K562 (cell line): ENCODE measurements around the gene TUBB4B. TPM values are rescaled to one million over a fixed set of nuclear protein-coding genes. Genes with fewer than 3 reads are reported as not detected.

Source experiments
- ATAC-seq: fragments of 200-7000 bp; cut with Tn5 transposase; 3 replicates; pipeline ENCODE4 v1.9.1; 2020; ENCODE audit warnings: moderate library complexity
- BruUV-seq: library from RNA; stranded (reverse); fragments of 400-500 nt; replicated peaks from 2 replicates; lab custom pipeline; 2021; lab: Mats Ljungman, UMichigan
- CTCF ChIA-PET: fragments of 300-600 bp; formaldehyde crosslinking; extraction: SDS; loops from one replicate; lab custom pipeline; 2021; ENCODE audit warnings: low intra/inter-chr PET ratio; lab: Yijun Ruan, JAX
- POLR2A ChIA-PET: fragments of 300-600, 350-650 bp; sonication (Branson Sonifier 250); formaldehyde crosslinking; extraction: SDS; loops from one replicate; lab custom pipeline; 2021; ENCODE audit warnings: antibody characterized with exemption, inconsistent platforms; lab: Yijun Ruan, JAX
- DNase-seq, 4 experiments: peaks; one replicate each; pipeline versions ENCODE4 v3.0.0 to v3.0.0-alpha.2; 2011 to 2018; ENCODE audit warnings: low spot score in 3 of 4, mixed read lengths in 3 of 4; ENCODE audit errors: extremely low read depth in 1 of 4
- FAIRE-seq: peaks from 2 replicates; lab custom pipeline; 2011; peaks lifted over from hg19 to GRCh38; lab: Jason Lieb, UNC
- H2AFZ ChIP-seq: 2 replicates; pipeline ENCODE4 v1.6.0; 2011; ENCODE audit warnings: low read depth, low read length, control low read depth, inconsistent platforms
- H3K27ac ChIP-seq: fragments of 200-600 bp; 3 replicates; pipeline ENCODE4 v1.8.0; 2011; ENCODE audit warnings: low read depth, mild to moderate bottlenecking, control low read depth, inconsistent platforms, low read length, moderate library complexity, mixed read lengths; ENCODE audit errors: extremely low read depth
- H3K27me3 ChIP-seq, 2 experiments: fragments of 300-600 bp in 1 of 2; 2 replicates in 1 of 2; 3 replicates in 1 of 2; pipeline versions ENCODE4 v1.6.0 to v1.8.0; 2011; ENCODE audit warnings: inconsistent platforms in 2 of 2, low read length in 2 of 2, mild to moderate bottlenecking in 1 of 2, mixed read lengths in 1 of 2, moderate library complexity in 1 of 2; ENCODE audit not compliant: control insufficient read depth in 2 of 2, insufficient read depth in 2 of 2
- H3K36me3 ChIP-seq: fragments of 300-600 bp; 3 replicates; pipeline ENCODE4 v1.8.0; 2011; ENCODE audit warnings: mild to moderate bottlenecking, low read length, inconsistent platforms; ENCODE audit not compliant: control insufficient read depth, insufficient read depth
- H3K4me1 ChIP-seq, 2 experiments: fragments of 200-600 bp in 1 of 2; replicated peaks in 1 of 2; 2 replicates in 1 of 2; 3 replicates in 1 of 2; pipeline versions ENCODE4 v1.5.1 to v1.8.0; 2011; ENCODE audit warnings: inconsistent platforms in 2 of 2, low read length in 2 of 2, mild to moderate bottlenecking in 1 of 2, mixed read lengths in 1 of 2, moderate library complexity in 1 of 2; ENCODE audit not compliant: control insufficient read depth in 2 of 2, insufficient read depth in 2 of 2
- H3K4me2 ChIP-seq: 2 replicates; pipeline ENCODE4 v1.6.1; 2011; ENCODE audit warnings: low read length, control low read depth, inconsistent platforms, mixed read lengths; ENCODE audit not compliant: insufficient read depth
- H3K4me3 ChIP-seq: fragments of 200-600 bp; sonication (generic), shearing (Covaris generic); 2 replicates; pipeline ENCODE4 v1.5.1; 2016; ENCODE audit warnings: control low read depth, inconsistent platforms
- H3K79me2 ChIP-seq: fragments of 200-600 bp; 3 replicates; pipeline ENCODE4 v1.8.0; 2011; ENCODE audit warnings: low read length, inconsistent platforms; ENCODE audit not compliant: control insufficient read depth, insufficient read depth
- H3K9ac ChIP-seq, 2 experiments: 2 replicates each; pipeline versions ENCODE4 v1.6.0 to v1.6.1; 2011; ENCODE audit warnings: low read depth in 2 of 2, low read length in 2 of 2, control low read depth in 1 of 2, inconsistent platforms in 1 of 2, mild to moderate bottlenecking in 1 of 2, mixed read lengths in 1 of 2; ENCODE audit not compliant: insufficient read depth in 1 of 2
- H3K9me1 ChIP-seq: one replicate; pipeline ENCODE4 v1.6.0; 2011; ENCODE audit warnings: inconsistent platforms, mild to moderate bottlenecking, low read length, moderate library complexity; ENCODE audit not compliant: control insufficient read depth, insufficient read depth
- H3K9me3 ChIP-seq: replicated peaks from 2 replicates; pipeline ENCODE4 v1.5.1; 2011; ENCODE audit warnings: low read depth, low read length, inconsistent platforms; ENCODE audit not compliant: control insufficient read depth, insufficient read depth
- H4K20me1 ChIP-seq: replicated peaks from 2 replicates; pipeline ENCODE4 v1.6.1; 2011; ENCODE audit warnings: low read length, inconsistent platforms, mixed read lengths; ENCODE audit not compliant: control insufficient read depth, insufficient read depth
- CUX1 ChIP-seq: fragments of 200-800 bp; sonication (Bioruptor generic); IDR thresholded peaks from 2 replicates; pipeline ENCODE4 v1.6.1; 2016; ENCODE audit warnings: missing genetic modification characterization, missing compliant biosample characterization
- RBFOX2 ChIP-seq: fragments of 200-400 bp; formaldehyde crosslinking; IDR thresholded peaks from 2 replicates; pipeline ENCODE4 v1.6.1; 2017; ENCODE audit warnings: low read depth, mild to moderate bottlenecking, low read length, moderate library complexity
- WGBS: fragments of 100-300 bp; shearing (Covaris generic); methylation state at CpG from one replicate; pipeline ENCODE4 v1.1.6; 2016; ENCODE audit warnings: low coverage, mixed read lengths; ENCODE audit not compliant: insufficient coverage; ENCODE audit errors: missing lambda C conversion rate; 5-methylcytosine and 5-hydroxymethylcytosine counted together
- in situ Hi-C: fragments of 300-500 bp; cut with MboI; formaldehyde crosslinking; loops from 4 replicates; pipeline ENCODE4 v1.15.0; 2018; ENCODE audit warnings: inconsistent platforms, mixed read lengths
- intact Hi-C: fragments of 100-400 bp; cut with micrococcal nuclease; formaldehyde crosslinking; loops from 2 replicates; pipeline ENCODE4 v1.14.2; 2022
- polyA plus RNA-seq, 8 experiments: library from polyadenylated mRNA; depleted of rRNA in 4 of 8; stranded (reverse) in 5 of 8; unstranded in 3 of 8; fragments of >200 nt; fragmentation: Nextera tagmentation in 2 of 8; fragmentation: Illumina TruSeq in 1 of 8; extraction: Ambion mirVana in 2 of 8; extraction: Trizol in 1 of 8; gene quantifications; 2 replicates each; pipeline versions ENCODE4 v1.2.1 to v1.2.3, GENCODE V29; 2011 to 2014; ENCODE audit warnings: inconsistent platforms in 1 of 8, missing spikeins in 1 of 8
- total RNA-seq, 7 experiments: library from RNA; depleted of rRNA in 6 of 7; stranded (reverse); fragments of >200 nt in 6 of 7; fragmentation: Illumina TruSeq in 2 of 7; extraction: Trizol in 2 of 7; gene quantifications; 2 replicates each; pipeline versions ENCODE4 v1.2.1 to v1.2.3, GENCODE V29; 2011 to 2021; ENCODE audit warnings: low replicate concordance in 1 of 7

TUBB4B gene
- total and polyA plus RNA-seq, 9 of the 15 experiments (the other 6 are each of a cell fraction or from before 2014, with no cell fraction given), result 24.1 to 443 (median 268) TPM

DNA sequence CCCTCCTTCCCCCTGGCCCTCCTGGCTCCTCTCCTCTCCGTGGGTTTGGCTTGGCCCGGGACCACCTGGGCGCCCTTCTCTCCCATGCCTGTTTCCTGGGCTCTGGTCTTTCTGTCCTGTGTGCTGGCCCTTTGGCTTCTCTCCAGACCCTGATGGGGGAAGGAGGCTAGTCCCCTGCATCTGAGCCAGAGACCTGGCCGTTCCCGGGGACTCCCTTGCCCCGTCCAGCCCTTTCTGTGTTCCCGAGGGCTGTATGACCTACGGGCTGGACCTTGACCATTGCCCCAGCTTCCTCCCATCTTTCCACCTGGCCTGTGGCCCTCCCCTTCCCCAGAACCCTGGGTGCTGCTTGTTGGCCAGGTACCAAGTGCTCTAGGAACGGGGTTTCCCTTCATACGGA, 22.4 kb downstream of the TUBB4B start:
- no peak overlapping the region for H3K4me2 ChIP-seq
- WGBS, result 90% methylated on average over 8 of the region's 10 CpGs
- POLR2A ChIA-PET, result interaction anchor here (1.0 to 1.1 kb wide), 2 partner anchors 14 to 38 kb away, joined by 3 to 4 read pairs; partner anchors contain the start of genes NRARP and TOR4A
- ATAC-seq, result no peak
- H3K36me3 ChIP-seq, result peaks cover 59% of the 10 kb centered on the region; the same call in 2 of the 3 replicates
- H3K79me2 ChIP-seq, result peaks cover 6% of the 10 kb centered on the region; the same call in 1 of the 3 replicates
- peak overlapping the region in 1 of 2 experiments; percentile 10; a peak in 1 of 4 replicates for H3K9ac ChIP-seq
- TF ChIP-seq CUX1 (CRISPR knock-in tag) (no peak), RBFOX2 (0 out of 2 replicates have a peak, but pooled peaks have one; percentile 9)
- H3K4me1 ChIP-seq, result peaks cover 8 to 38% of the 10 kb centered on the region in 2 experiments; a peak in 4 of 5 replicates
- intact Hi-C loops, result no loop called here
- in situ Hi-C loops, result no loop called here
- H3K27ac ChIP-seq, result no peak overlapping the region
- H2AFZ ChIP-seq, result no peak overlapping the region
- H3K4me3 ChIP-seq, result no peak overlapping the region
- no peaks in the 10 kb centered on the region for H4K20me1 ChIP-seq
- no peaks in the 10 kb centered on the region for H3K9me1 ChIP-seq
- CTCF ChIA-PET, result no interaction called here
- no peaks in the 10 kb centered on the region for H3K9me3 ChIP-seq
- DNase-seq, result no peak
- no peak for FAIRE-seq
- H3K27me3 ChIP-seq, result no peaks in the 10 kb centered on the region
- no TSS peak for BruUV-seq
